ENCODE results near the gene EPHB1. TPM values are rescaled to one million over a fixed set of nuclear protein-coding genes. Genes with fewer than 3 reads are reported as not detected.

Gene EPHB1
- total and polyA plus RNA-seq, 12 donors, result 0.07 to 3.4 (median 1.6) TPM

- WGBS, 2 donors, result 77% methylated on average over 4 of the region's 4 CpGs
Measured at GRCh38 chr3:135051409-135051973, 256.4 kb downstream of the EPHB1 start.

GRCh38 chr3:135055449-135055848 is 260.4 kb downstream of the EPHB1 start:
- intact Hi-C loops (cut with DNase I), result no loop called here
- TF ChIP-seq, protein P1, sequence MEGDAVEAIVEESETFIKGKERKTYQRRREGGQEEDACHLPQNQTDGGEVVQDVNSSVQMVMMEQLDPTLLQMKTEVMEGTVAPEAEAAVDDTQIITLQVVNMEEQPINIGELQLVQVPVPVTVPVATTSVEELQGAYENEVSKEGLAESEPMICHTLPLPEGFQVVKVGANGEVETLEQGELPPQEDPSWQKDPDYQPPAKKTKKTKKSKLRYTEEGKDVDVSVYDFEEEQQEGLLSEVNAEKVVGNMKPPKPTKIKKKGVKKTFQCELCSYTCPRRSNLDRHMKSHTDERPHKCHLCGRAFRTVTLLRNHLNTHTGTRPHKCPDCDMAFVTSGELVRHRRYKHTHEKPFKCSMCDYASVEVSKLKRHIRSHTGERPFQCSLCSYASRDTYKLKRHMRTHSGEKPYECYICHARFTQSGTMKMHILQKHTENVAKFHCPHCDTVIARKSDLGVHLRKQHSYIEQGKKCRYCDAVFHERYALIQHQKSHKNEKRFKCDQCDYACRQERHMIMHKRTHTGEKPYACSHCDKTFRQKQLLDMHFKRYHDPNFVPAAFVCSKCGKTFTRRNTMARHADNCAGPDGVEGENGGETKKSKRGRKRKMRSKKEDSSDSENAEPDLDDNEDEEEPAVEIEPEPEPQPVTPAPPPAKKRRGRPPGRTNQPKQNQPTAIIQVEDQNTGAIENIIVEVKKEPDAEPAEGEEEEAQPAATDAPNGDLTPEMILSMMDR (IDR thresholded peaks at IDR 0.05), result no peak
- DNase-seq, result no peak
- Histone ChIP-seq H3K4me1 (no peaks in the 10 kb centered on the region), H3K36me3 (no peaks in the 10 kb centered on the region), H3K27ac (no peak overlapping the region), H3K9me3 (no peaks in the 10 kb centered on the region), H3K27me3 (no peaks in the 10 kb centered on the region), H3K4me3 (no peak overlapping the region)
- WGBS, 2 donors, result 82 to 90% methylated on average over 5 of the region's 5 CpGs
- ATAC-seq, result no peak

More at GRCh38 chr3:135051409-135051973, 256.4 kb downstream of the EPHB1 start:
- Histone ChIP-seq H3K36me3 (no peaks in the 10 kb centered on the region), H3K27ac (no peak overlapping the region), H3K9me3 (no peaks in the 10 kb centered on the region), H3K4me3 (no peak overlapping the region), H3K27me3 (no peaks in the 10 kb centered on the region), H3K4me1 (no peaks in the 10 kb centered on the region)
- no peak for DNase-seq
- ATAC-seq, result no peak
- TF ChIP-seq, protein P1 (IDR thresholded peaks at IDR 0.05), result no peak
- intact Hi-C loops (cut with DNase I), result no loop called here

DNA sequence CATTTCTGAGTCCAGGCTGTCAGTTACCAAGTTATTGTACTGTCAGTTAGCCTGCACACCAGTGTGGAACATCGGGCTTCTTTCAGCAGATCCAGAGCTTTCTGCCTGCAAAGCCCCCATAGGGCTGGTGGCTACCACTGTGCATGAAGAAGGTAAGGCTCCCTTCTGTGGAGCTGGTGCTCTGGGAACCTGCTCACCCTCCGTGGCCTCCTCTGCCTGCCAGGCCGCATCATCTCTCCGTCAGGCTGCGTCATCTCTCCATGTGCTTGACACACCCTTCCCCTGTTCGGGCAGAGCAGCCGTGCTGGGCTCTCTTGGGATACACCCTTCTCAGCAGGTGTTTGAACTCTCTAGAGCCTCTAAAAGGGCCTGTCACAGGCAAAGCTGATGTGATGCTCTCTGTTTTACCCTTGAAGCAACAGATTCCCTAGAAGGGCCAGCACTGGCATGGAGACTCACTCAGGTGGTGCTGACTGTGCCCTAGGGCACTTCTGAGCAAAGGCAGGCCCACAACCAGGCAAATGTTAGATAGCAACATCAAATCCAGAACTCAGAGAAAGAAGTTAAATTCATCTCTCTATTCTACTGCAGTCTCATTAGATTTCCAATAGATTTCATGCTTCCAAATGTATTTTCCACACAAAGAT is 261.1 kb downstream of the EPHB1 start:
- ATAC-seq (peak in 1 of 8 donors; percentile 13), DNase-seq (no peak)
- Histone ChIP-seq H3K27me3 (no peaks in the 10 kb centered on the region), H3K36me3 (no peaks in the 10 kb centered on the region), H3K4me1 (no peaks in the 10 kb centered on the region), H3K4me3 (no peak overlapping the region), H3K27ac (no peak overlapping the region), H3K9me3 (peaks cover 0 to under 1% (median 0%) of the 10 kb centered on the region in 11 donors)
- TF ChIP-seq, protein P1 (IDR thresholded peaks at IDR 0.05), result no peak
- WGBS, 2 donors, result 78 to 81% methylated on average over 7 of the region's 7 CpGs
- intact Hi-C loops (cut with DNase I), result no loop called here

- peaks cover 0 to 5% (median 0%) of the 10 kb centered on the region in 11 donors for H3K9me3 ChIP-seq
- DNase-seq (no peak), ATAC-seq (no peak)
- no peaks in the 10 kb centered on the region for H3K27me3 ChIP-seq
- H3K4me1 ChIP-seq, result no peaks in the 10 kb centered on the region
- no peak overlapping the region for H3K4me3 ChIP-seq
- TF ChIP-seq, protein P1 (IDR thresholded peaks at IDR 0.05), result no peak
- intact Hi-C loops (cut with DNase I), result no loop called here
- H3K36me3 ChIP-seq, result no peaks in the 10 kb centered on the region
- no peak overlapping the region for H3K27ac ChIP-seq
- 84 to 87% methylated on average over 6 of the region's 6 CpGs for WGBS, 2 donors
Measured at GRCh38 chr3:135056733-135057310, 261.8 kb downstream of the EPHB1 start.

Data from heart right ventricle (tissue), 16 donors.